WTC11 (cell line): ENCODE data around the gene MLC1.

Experiments used
- CTCF ChIP-seq: fragments of 200-600 bp; IDR thresholded peaks from 2 replicates; pipeline ENCODE4 v1.8.0; 2022; ENCODE audit warnings: antibody characterized with exemption
- ELF4 ChIP-seq: sonication (generic); formaldehyde crosslinking; IDR thresholded peaks from 2 replicates; pipeline ENCODE4 v1.8.1; 2022; ENCODE audit warnings: low read depth, mild to moderate bottlenecking, moderate library complexity, missing genetic modification reagents
- MAX ChIP-seq: sonication (generic); formaldehyde crosslinking; IDR thresholded peaks from 2 replicates; pipeline ENCODE4 v1.8.0; 2022; ENCODE audit warnings: mild to moderate bottlenecking, missing genetic modification reagents
- MXD4 ChIP-seq: fragments of 250-450 bp; sonication (Bioruptor Pico); IDR thresholded peaks from 2 replicates; pipeline ENCODE4 v1.8.0; 2021; ENCODE audit warnings: mild to moderate bottlenecking, moderate library complexity, borderline replicate concordance
- NR1H2 ChIP-seq: sonication (generic); formaldehyde crosslinking; IDR thresholded peaks from 2 replicates; pipeline ENCODE4 v1.9.0; 2021; ENCODE audit warnings: mild to moderate bottlenecking, moderate library complexity, missing genetic modification reagents
- OVOL2 ChIP-seq: fragments of 250-450 bp; sonication (Bioruptor Pico); IDR thresholded peaks from 2 replicates; pipeline ENCODE4 v1.9.0; 2021; ENCODE audit warnings: mild to moderate bottlenecking, borderline replicate concordance
- TEAD4 ChIP-seq: sonication (generic); formaldehyde crosslinking; IDR thresholded peaks from 2 replicates; pipeline ENCODE4 v1.8.0; 2022; ENCODE audit warnings: mild to moderate bottlenecking, missing genetic modification reagents
- TP53 ChIP-seq: sonication (generic); formaldehyde crosslinking; IDR thresholded peaks from 2 replicates; pipeline ENCODE4 v1.8.1; 2023; ENCODE audit warnings: mild to moderate bottlenecking, missing genetic modification reagents
- ZBTB21 ChIP-seq: sonication (generic); formaldehyde crosslinking; IDR thresholded peaks from 2 replicates; pipeline ENCODE4 v1.8.1; 2023; ENCODE audit warnings: mild to moderate bottlenecking, missing genetic modification reagents, borderline replicate concordance
- ZNF121 ChIP-seq: sonication (generic); formaldehyde crosslinking; IDR thresholded peaks from 2 replicates; pipeline ENCODE4 v1.8.0; 2023; ENCODE audit warnings: missing genetic modification reagents
- ZNF423 ChIP-seq: fragments of 250-450 bp; sonication (Bioruptor Pico); IDR thresholded peaks from 2 replicates; pipeline ENCODE4 v2.1.2; 2022; ENCODE audit warnings: mild to moderate bottlenecking, moderate library complexity
- TF ChIP-seq, protein P1 (sequence below): sonication (generic); formaldehyde crosslinking; IDR thresholded peaks from 2 replicates; pipeline ENCODE4 v1.8.1; 2023; ENCODE audit warnings: mild to moderate bottlenecking, missing genetic modification reagents, moderate library complexity
- TF ChIP-seq, protein P2 (sequence below): sonication (generic); formaldehyde crosslinking; IDR thresholded peaks from 2 replicates; pipeline ENCODE4 v1.8.1; 2023; ENCODE audit warnings: mild to moderate bottlenecking, missing genetic modification reagents
- TF ChIP-seq, protein P3 (sequence below): sonication (generic); formaldehyde crosslinking; conservative IDR thresholded peaks from 2 replicates; pipeline ENCODE4 v1.8.1; 2023; ENCODE audit warnings: mild to moderate bottlenecking, low read depth, missing genetic modification reagents, moderate library complexity

DNA sequence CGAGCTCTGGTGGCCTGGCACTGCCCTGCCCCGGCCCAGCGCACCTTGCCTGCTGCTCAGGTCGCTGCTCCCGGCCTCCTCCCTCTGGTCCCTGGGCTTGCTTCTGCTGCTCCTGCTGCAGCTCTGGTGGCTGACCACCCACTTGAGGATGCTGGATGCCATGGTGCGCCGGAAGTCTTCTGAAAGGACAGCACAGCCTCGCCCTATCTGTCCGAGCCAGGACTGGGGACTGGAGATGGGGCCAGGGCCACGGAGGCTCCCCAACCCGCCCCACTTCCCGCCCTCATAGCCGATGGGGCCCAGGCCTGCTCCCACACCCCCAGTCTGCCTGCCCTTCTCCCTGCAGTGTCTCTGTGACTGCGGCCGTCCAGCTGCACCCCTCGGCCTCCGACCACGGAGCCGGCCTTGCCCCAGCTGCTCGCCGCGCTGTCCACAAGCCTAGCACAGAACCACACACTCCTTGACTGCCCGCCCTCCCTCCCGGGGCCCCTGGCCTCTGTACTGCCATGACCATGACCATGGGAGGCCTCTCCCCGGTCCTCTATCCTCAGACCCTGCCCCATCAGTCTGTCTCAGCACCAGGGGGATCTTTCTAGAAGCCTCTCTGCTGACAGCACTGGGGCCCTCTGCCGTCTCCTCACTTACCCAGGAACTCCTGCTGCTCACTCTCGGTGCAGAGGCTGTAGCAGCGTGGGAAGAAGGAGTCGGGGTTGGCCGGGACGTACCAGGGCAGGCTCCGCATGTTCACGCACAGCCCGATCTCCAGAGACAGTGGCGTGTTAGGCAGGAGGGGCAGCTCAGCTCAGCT, 39.8 kb downstream of the MLC1 start:
- no peak for TF ChIP-seq MAX
- TF ChIP-seq ZNF423 (CRISPR knock-in tag) = no peak
- TF ChIP-seq TEAD4 (CRISPR knock-in tag) = no peak
- no peak for TF ChIP-seq MXD4 (CRISPR knock-in tag)
- TF ChIP-seq TP53 (CRISPR knock-in tag) = no peak
- TF ChIP-seq CTCF = no peak
- no peak for TF ChIP-seq OVOL2 (CRISPR knock-in tag)
- TF ChIP-seq ELF4 (CRISPR knock-in tag) = no peak
- no peak for TF ChIP-seq NR1H2
- TF ChIP-seq, protein P1, sequence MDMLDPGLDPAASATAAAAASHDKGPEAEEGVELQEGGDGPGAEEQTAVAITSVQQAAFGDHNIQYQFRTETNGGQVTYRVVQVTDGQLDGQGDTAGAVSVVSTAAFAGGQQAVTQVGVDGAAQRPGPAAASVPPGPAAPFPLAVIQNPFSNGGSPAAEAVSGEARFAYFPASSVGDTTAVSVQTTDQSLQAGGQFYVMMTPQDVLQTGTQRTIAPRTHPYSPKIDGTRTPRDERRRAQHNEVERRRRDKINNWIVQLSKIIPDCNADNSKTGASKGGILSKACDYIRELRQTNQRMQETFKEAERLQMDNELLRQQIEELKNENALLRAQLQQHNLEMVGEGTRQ (CRISPR knock-in tag) = no peak
- TF ChIP-seq, protein P2, sequence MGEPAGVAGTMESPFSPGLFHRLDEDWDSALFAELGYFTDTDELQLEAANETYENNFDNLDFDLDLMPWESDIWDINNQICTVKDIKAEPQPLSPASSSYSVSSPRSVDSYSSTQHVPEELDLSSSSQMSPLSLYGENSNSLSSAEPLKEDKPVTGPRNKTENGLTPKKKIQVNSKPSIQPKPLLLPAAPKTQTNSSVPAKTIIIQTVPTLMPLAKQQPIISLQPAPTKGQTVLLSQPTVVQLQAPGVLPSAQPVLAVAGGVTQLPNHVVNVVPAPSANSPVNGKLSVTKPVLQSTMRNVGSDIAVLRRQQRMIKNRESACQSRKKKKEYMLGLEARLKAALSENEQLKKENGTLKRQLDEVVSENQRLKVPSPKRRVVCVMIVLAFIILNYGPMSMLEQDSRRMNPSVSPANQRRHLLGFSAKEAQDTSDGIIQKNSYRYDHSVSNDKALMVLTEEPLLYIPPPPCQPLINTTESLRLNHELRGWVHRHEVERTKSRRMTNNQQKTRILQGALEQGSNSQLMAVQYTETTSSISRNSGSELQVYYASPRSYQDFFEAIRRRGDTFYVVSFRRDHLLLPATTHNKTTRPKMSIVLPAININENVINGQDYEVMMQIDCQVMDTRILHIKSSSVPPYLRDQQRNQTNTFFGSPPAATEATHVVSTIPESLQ (CRISPR knock-in tag) = no peak
- TF ChIP-seq, protein P3, sequence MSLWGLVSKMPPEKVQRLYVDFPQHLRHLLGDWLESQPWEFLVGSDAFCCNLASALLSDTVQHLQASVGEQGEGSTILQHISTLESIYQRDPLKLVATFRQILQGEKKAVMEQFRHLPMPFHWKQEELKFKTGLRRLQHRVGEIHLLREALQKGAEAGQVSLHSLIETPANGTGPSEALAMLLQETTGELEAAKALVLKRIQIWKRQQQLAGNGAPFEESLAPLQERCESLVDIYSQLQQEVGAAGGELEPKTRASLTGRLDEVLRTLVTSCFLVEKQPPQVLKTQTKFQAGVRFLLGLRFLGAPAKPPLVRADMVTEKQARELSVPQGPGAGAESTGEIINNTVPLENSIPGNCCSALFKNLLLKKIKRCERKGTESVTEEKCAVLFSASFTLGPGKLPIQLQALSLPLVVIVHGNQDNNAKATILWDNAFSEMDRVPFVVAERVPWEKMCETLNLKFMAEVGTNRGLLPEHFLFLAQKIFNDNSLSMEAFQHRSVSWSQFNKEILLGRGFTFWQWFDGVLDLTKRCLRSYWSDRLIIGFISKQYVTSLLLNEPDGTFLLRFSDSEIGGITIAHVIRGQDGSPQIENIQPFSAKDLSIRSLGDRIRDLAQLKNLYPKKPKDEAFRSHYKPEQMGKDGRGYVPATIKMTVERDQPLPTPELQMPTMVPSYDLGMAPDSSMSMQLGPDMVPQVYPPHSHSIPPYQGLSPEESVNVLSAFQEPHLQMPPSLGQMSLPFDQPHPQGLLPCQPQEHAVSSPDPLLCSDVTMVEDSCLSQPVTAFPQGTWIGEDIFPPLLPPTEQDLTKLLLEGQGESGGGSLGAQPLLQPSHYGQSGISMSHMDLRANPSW (CRISPR knock-in tag) = no peak
- TF ChIP-seq ZBTB21 (CRISPR knock-in tag) = no peak
- no peak for TF ChIP-seq ZNF121 (CRISPR knock-in tag)
